ENCODE measurements around the gene EPSTI1. TPM values are rescaled to one million over a fixed set of nuclear protein-coding genes. Genes with fewer than 3 reads are reported as not detected.

Gene EPSTI1
- polyA plus RNA-seq, 1 experiment: 2.5 TPM

- no peak for DNase-seq (ENCODE audit: low read depth)
- no peaks in the 10 kb centered on the region for H3K27me3 ChIP-seq (ENCODE audit: control insufficient read depth, insufficient read depth, low read length)
- H3K4me3 ChIP-seq (ENCODE audit: low read depth, low read length): no peak overlapping the region
- no peak for TF ChIP-seq CTCF (IDR thresholded peaks at IDR 0.05; ENCODE audit: insufficient read depth, low read depth, low read length)
- POLR2A ChIA-PET: no interaction called here
- CTCF ChIA-PET: interaction anchor here (1.0 to 1.2 kb wide), 2 partner anchors 11 to 15 kb away, joined by 3 to 5 read pairs; no protein-coding TSS in a partner anchor
- no peaks in the 10 kb centered on the region for H3K36me3 ChIP-seq (ENCODE audit: control insufficient read depth, insufficient read depth, low read length)
These were observed 139.9 kb downstream of the EPSTI1 start for GRCh38 chr13:42852136-42852535.

GRCh38 chr13:42849200-42849599 is 142.8 kb downstream of the EPSTI1 start:
- Histone ChIP-seq H3K4me3 (ENCODE audit: low read depth, low read length) (no peak overlapping the region), H3K27me3 (ENCODE audit: control insufficient read depth, insufficient read depth, low read length) (no peaks in the 10 kb centered on the region), H3K36me3 (ENCODE audit: control insufficient read depth, insufficient read depth, low read length) (no peaks in the 10 kb centered on the region)
- TF ChIP-seq CTCF (IDR thresholded peaks at IDR 0.05; ENCODE audit: insufficient read depth, low read depth, low read length): no peak
- ChIA-PET CTCF (interaction anchor here (0.6 to 3.9 kb wide), 2 partner anchors 12 to 434 kb away, joined by 4 to 18 read pairs; no protein-coding TSS in a partner anchor), POLR2A (no interaction called here)
- DNase-seq (ENCODE audit: low read depth): no peak

DNA sequence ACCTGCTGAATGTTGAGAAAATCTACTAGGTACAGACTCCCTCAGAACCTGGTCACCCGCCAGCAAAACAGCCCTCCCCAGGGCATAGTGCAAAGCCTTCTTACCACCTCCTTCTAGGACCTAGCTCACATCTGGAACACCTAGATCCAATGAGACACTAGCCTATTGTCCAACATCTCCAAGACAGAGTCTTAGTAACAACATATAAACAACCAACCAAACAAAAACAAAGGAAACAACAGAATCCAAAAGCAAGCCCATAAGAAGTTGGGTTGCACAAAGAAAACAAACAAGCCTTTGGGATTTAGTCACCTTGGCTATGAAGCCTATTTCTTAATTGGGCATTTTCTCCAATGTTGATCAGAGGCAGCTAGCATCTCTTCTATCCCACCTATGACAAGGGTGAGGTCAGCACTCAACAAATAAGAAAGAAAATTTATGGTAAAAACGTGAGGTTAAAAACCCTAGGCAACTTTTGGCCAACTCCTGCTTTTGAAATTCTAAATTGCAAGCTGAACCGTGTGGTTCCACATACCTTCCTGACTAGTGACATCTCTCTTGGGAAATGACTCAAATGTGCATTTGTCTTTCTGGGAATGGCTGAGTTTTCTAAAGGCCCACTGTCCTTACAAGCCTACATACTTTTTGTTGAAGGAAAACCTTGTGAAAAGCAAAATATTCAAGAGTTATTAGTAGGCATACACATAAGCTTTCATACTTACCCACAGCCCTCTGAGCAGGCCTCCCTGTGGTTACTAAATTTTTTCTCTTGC is 144.0 kb downstream of the EPSTI1 start:
- TF ChIP-seq CTCF (IDR thresholded peaks at IDR 0.05; ENCODE audit: insufficient read depth, low read depth, low read length): no peak
- Histone ChIP-seq H3K36me3 (ENCODE audit: control insufficient read depth, insufficient read depth, low read length) (no peaks in the 10 kb centered on the region), H3K4me3 (ENCODE audit: low read depth, low read length) (no peak overlapping the region), H3K27me3 (ENCODE audit: control insufficient read depth, insufficient read depth, low read length) (no peaks in the 10 kb centered on the region)
- DNase-seq (ENCODE audit: low read depth): no peak
- ChIA-PET POLR2A (no interaction called here), CTCF (interaction anchor here (3.9 kb wide), 1 partner anchor 11 kb away, joined by 18 read pairs; no protein-coding TSS in a partner anchor)

DNA sequence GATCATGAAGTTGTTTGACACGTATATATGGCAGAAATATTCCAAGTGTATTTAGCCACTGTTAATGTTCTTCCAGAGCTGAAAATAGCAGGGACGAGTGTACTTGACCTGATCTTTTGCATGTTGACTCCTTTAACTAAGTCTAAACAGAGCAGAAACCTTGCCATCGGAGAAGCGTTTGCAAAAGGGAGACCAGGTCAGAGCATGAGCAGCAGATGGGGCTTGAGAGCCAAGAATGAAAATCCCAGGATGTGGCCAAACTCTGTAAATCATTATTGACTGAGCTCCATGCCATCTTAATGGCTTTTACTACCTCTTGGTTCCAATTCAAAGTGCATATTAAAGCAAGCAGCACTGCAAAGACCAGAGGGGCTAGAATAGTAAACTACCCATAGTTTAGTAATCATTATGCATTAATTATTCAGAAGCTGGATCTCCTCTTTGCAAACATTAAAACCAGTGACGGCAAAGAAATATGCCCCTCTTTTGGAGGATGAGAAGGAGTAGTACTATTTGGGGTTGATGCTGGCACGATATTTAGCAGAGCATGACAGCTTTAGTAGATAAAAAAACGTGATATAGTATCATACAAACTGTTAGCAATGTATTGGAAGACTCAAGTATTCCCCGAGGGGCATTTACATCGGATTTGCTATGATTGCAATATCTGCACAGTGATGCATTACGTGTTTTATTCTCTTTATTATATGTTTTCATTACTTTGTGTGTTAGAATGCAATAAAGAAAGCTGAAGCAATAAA is 154.9 kb downstream of the EPSTI1 start:
- Histone ChIP-seq H3K36me3 (ENCODE audit: control insufficient read depth, insufficient read depth, low read length) (no peaks in the 10 kb centered on the region), H3K27me3 (ENCODE audit: control insufficient read depth, insufficient read depth, low read length) (peaks cover 3% of the 10 kb centered on the region), H3K4me3 (ENCODE audit: low read depth, low read length) (no peak overlapping the region)
- peak; percentile 48 for TF ChIP-seq CTCF (IDR thresholded peaks at IDR 0.05; ENCODE audit: insufficient read depth, low read depth, low read length)
- ChIA-PET CTCF (interaction anchor here (0.6 to 2.9 kb wide), 7 partner anchors 11 to 990 kb away, joined by 3 to 18 read pairs (median 3); no protein-coding TSS in a partner anchor), POLR2A (no interaction called here)
- DNase-seq (ENCODE audit: low read depth): no peak

Other genes with a start within 250 kb of the EPSTI1 start
- gene FAM216B, start 210.7 kb downstream of the EPSTI1 start, polyA plus RNA-seq (2011; rRNA removed): not detected in 2 replicates
- gene DNAJC15, start 31.3 kb upstream of the EPSTI1 start, polyA plus RNA-seq (2011; rRNA removed): 63.6 and 63.9 TPM in 2 replicates